ENCODE results near the gene GRIN2D. TPM values are rescaled to one million over a fixed set of nuclear protein-coding genes. Genes with fewer than 3 reads are reported as not detected.

The GRIN2D gene
- total RNA-seq: 0.22 and 0.34 TPM in 2 replicates
- long read RNA-seq: 0 reads

- peaks cover 52% of the 10 kb centered on the region for H3K27me3 Mint-ChIP-seq
- H3K9me3 Mint-ChIP-seq (ENCODE audit: low read depth): no peaks in the 10 kb centered on the region
- H3K4me3 Mint-ChIP-seq (ENCODE audit: low read depth): peak within 1 kb of the TSS; percentile 46
- DNase-seq (ENCODE audit: low spot score, unreplicated experiment): no peak
- TF ChIP-seq CTCF (IDR thresholded peaks at IDR 0.05; ENCODE audit: unreplicated experiment): no peak
- peaks cover 10% of the 10 kb centered on the region for H3K4me1 Mint-ChIP-seq (ENCODE audit: low read depth)
- no peaks in the 10 kb centered on the region for H3K36me3 Mint-ChIP-seq (ENCODE audit: insufficient read depth)
- H3K27ac Mint-ChIP-seq: no peak within 1 kb of the TSS
Measured at GRCh38 chr19:48393559-48394330, at the start of gene GRIN2D. Gene GRIN2D (plus strand): TSS chr19:48393668. CDS start chr19:48398393, 4,725 bp downstream.

DNA sequence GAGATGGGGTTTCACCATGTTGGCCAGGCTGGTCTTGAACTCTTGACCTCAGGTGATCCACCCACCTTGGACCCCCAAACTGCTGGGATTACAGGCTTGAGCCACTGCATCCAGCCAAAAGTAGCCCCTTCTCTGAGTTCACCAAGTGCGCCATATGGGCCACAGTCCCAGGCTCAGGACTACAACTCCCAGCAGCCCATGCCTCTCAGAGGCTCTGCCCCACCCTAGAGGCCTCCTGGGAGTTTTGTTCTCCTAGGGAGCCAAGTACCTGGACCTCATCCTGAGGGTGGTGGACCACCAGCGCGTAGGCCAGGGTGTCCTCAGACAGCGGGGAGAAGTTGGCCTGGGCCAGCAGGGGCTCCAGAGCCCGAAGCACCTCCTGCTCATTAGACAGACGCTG lies 48.6 kb upstream of the GRIN2D start:
- no peak for TF ChIP-seq CTCF (IDR thresholded peaks at IDR 0.05; ENCODE audit: unreplicated experiment)
- H3K9me3 Mint-ChIP-seq (ENCODE audit: low read depth): no peaks in the 10 kb centered on the region
- H3K36me3 Mint-ChIP-seq (ENCODE audit: insufficient read depth): no peaks in the 10 kb centered on the region
- H3K4me3 Mint-ChIP-seq (ENCODE audit: low read depth): no peak overlapping the region
- H3K27me3 Mint-ChIP-seq: no peaks in the 10 kb centered on the region
- H3K4me1 Mint-ChIP-seq (ENCODE audit: low read depth): no peaks in the 10 kb centered on the region
- H3K27ac Mint-ChIP-seq: no peak overlapping the region
- DNase-seq (ENCODE audit: low spot score, unreplicated experiment): no peak

DNA sequence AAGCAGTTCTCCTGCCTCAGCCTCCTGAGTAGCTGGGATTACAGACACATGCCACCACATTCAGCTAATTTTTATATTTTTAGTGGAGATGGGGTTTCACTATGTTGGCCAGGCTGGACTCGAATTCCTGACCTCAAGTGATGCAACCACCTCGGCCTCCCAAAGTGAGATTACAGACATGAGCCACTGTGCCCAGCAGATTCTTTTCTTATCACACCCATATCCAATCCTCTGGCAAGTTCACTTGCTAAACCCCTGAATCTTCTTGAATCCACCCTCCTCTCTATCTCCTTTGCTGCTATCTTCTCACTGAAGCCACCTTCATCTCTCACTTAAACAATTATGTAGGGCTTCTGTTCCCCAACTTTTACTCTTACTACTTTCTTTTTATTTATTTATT lies 47.3 kb upstream of the GRIN2D start:
- TF ChIP-seq CTCF (IDR thresholded peaks at IDR 0.05; ENCODE audit: unreplicated experiment): no peak
- Mint-ChIP-seq H3K36me3 (ENCODE audit: insufficient read depth) (no peaks in the 10 kb centered on the region), H3K9me3 (ENCODE audit: low read depth) (no peaks in the 10 kb centered on the region), H3K27ac (no peak overlapping the region), H3K27me3 (no peaks in the 10 kb centered on the region), H3K4me3 (ENCODE audit: low read depth) (no peak overlapping the region), H3K4me1 (ENCODE audit: low read depth) (no peaks in the 10 kb centered on the region)
- no peak for DNase-seq (ENCODE audit: low spot score, unreplicated experiment)

GRCh38 chr19:48348045-48348444 lies 45.4 kb upstream of the GRIN2D start:
- Mint-ChIP-seq H3K4me1 (ENCODE audit: low read depth) (no peaks in the 10 kb centered on the region), H3K36me3 (ENCODE audit: insufficient read depth) (no peaks in the 10 kb centered on the region), H3K27ac (no peak overlapping the region), H3K27me3 (no peaks in the 10 kb centered on the region), H3K9me3 (ENCODE audit: low read depth) (no peaks in the 10 kb centered on the region), H3K4me3 (ENCODE audit: low read depth) (no peak overlapping the region)
- no peak for DNase-seq (ENCODE audit: low spot score, unreplicated experiment)
- TF ChIP-seq CTCF (IDR thresholded peaks at IDR 0.05; ENCODE audit: unreplicated experiment): no peak

DNA sequence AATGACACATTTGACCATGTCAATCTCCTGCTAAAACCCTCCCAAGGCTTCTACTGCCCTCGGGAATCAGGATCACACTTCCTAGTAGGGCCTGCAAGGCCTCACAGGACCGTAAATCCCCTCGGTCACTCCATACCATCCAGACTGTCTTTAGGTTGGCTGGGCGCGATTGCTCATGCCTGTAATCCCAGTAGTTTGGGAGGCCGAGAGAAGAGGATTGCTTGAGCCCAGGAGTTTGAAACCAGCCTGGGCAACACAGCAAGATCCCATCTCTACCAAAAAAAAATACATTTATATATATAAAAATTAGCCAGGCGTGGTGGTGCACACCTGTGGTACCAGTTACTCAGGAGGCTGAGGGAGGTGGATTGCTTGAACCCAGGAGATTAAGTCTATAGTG lies 44.7 kb upstream of the GRIN2D start:
- no peak for TF ChIP-seq CTCF (IDR thresholded peaks at IDR 0.05; ENCODE audit: unreplicated experiment)
- DNase-seq (ENCODE audit: low spot score, unreplicated experiment): no peak
- no peaks in the 10 kb centered on the region for H3K4me1 Mint-ChIP-seq (ENCODE audit: low read depth)
- no peak overlapping the region for H3K27ac Mint-ChIP-seq
- H3K4me3 Mint-ChIP-seq (ENCODE audit: low read depth): no peak overlapping the region
- no peaks in the 10 kb centered on the region for H3K36me3 Mint-ChIP-seq (ENCODE audit: insufficient read depth)
- H3K27me3 Mint-ChIP-seq: no peaks in the 10 kb centered on the region
- H3K9me3 Mint-ChIP-seq (ENCODE audit: low read depth): no peaks in the 10 kb centered on the region

Measured in progenitor cell of endocrine pancreas (in vitro differentiated cells).